ENCODE data around the gene TMEM119. TPM values are rescaled to one million over a fixed set of nuclear protein-coding genes. Genes with fewer than 3 reads are reported as not detected.

The TMEM119 gene
- total and polyA plus RNA-seq, 2 of the 8 experiments (the other 6 are each of a cell fraction or from before 2014, with no cell fraction given): 0.35 to 0.61 TPM

- H4K20me1 ChIP-seq (replicated peaks in 1 of 2; ENCODE audit: control insufficient read depth in 1 of 2, insufficient read depth in 2 of 2, low read length in 2 of 2): peaks cover 6 to 15% of the 10 kb centered on the region in 2 experiments
- H3K4me1 ChIP-seq (replicated peaks in 1 of 4; ENCODE audit: control insufficient read depth in 3 of 4, insufficient read depth in 4 of 4, low read length in 3 of 4): peaks cover 0 to 4% (median 0%) of the 10 kb centered on the region in 4 experiments; a peak in 1 of 7 replicates
- H3K4me2 ChIP-seq (ENCODE audit: insufficient read depth in 1 of 2, low read depth in 2 of 2, low read length in 2 of 2): peak overlapping the region; percentile 94 to 99
- peak overlapping the region; percentile 84 to 100 (median 94) for H3K4me3 ChIP-seq (ENCODE audit: extremely low read depth in 1 of 4, insufficient read depth in 2 of 4, low read depth in 3 of 4, low read length in 4 of 4)
- no peak overlapping the region for H2BK120ac ChIP-seq (replicated peaks; ENCODE audit: low read depth, low read length)
- peak overlapping the region; percentile 78 for H4K5ac ChIP-seq (ENCODE audit: insufficient read length, low read depth, low read length)
- no peak overlapping the region for H3K14ac ChIP-seq (ENCODE audit: insufficient read length)
- no peaks in the 10 kb centered on the region for H3K27me3 ChIP-seq (replicated peaks in 1 of 4; ENCODE audit: control insufficient read depth in 3 of 4, extremely low read depth in 1 of 4, insufficient read depth in 3 of 4, low read length in 3 of 4)
- H2BK5ac ChIP-seq (ENCODE audit: low read depth, low read length): peak overlapping the region; percentile 91
- 0 out of 2 replicates have a peak overlapping the region, but pooled peaks have one; percentile 2 for H2BK15ac ChIP-seq (ENCODE audit: low read length)
- H2AFZ ChIP-seq (ENCODE audit: low read length): no peak overlapping the region
- H3K4ac ChIP-seq (replicated peaks; ENCODE audit: insufficient read length, low read depth, low read length): no peak overlapping the region
- H3K56ac ChIP-seq (replicated peaks; ENCODE audit: insufficient read length, low read depth, low read length): peak overlapping the region; percentile 62
- FAIRE-seq: no peak
- H3K23ac ChIP-seq (ENCODE audit: insufficient read length): no peak overlapping the region
- H2AK5ac ChIP-seq (ENCODE audit: low read depth, low read length): peak overlapping the region; percentile 68; the same call in 1 of the 2 replicates
- peak overlapping the region; percentile 78 for H2BK12ac ChIP-seq (ENCODE audit: low read depth, low read length)
- H2BK20ac ChIP-seq (ENCODE audit: low read length): no peak overlapping the region
- H4K91ac ChIP-seq (replicated peaks; ENCODE audit: insufficient read length, low read length): peak overlapping the region; percentile 86
- H3K9me3 ChIP-seq (ENCODE audit: insufficient read depth in 2 of 2, low read depth in 1 of 2, low read length in 1 of 2): no peaks in the 10 kb centered on the region
- peaks cover 34 to 54% of the 10 kb centered on the region in 2 experiments for H3K79me2 ChIP-seq (ENCODE audit: control insufficient read depth in 1 of 2, insufficient read depth in 2 of 2, low read length in 2 of 2)
- WGBS, 2 experiments (ENCODE audit: extremely low coverage in 1 of 2, insufficient coverage in 1 of 2, insufficient read length in 1 of 2, insufficient replicate concordance in 2 of 2, low coverage in 1 of 2, low lambda C conversion rate in 2 of 2, missing lambda C conversion rate in 1 of 2): 3% methylated on average over 15 of the region's 20 CpGs; no CpG with 5 or more reads in 1 of the 2 experiments
- ChIA-PET POLR2A (ENCODE audit: partially characterized antibody) (interaction anchor here (0.6 to 4.3 kb wide), 23 partner anchors 13 to 534 kb away, joined by 3 to 40 read pairs (median 4); no protein-coding TSS in a partner anchor), CTCF (ENCODE audit: partially characterized antibody) (interaction anchor here (0.9 to 24.3 kb wide), 6 partner anchors 25 to 572 kb away, joined by 3 to 523 read pairs (median 4); no protein-coding TSS in a partner anchor)
- no peaks in the 10 kb centered on the region; the same call in 1 of the 2 replicates for H3K79me1 ChIP-seq (ENCODE audit: low read depth, low read length)
- H4K8ac ChIP-seq (ENCODE audit: extremely low read depth, insufficient read depth, low read length): peak overlapping the region; percentile 69; the same call in 1 of the 2 replicates
- peak overlapping the region; percentile 99 for H3K27ac ChIP-seq (ENCODE audit: low read depth, low read length)
- H3K9ac ChIP-seq (replicated peaks in 1 of 4; ENCODE audit: extremely low read depth in 1 of 4, low read depth in 3 of 4, low read length in 3 of 4): peak overlapping the region; percentile 92 to 100 (median 100)
- H3K36me3 ChIP-seq (ENCODE audit: control insufficient read depth in 2 of 4, insufficient read depth in 4 of 4, low read length in 3 of 4): peaks cover 19 to 43% (median 26%) of the 10 kb centered on the region in 4 experiments
- no peak for DNase-seq (ENCODE audit: low read depth in 1 of 2, low spot score in 2 of 2)
- peaks cover 20% of the 10 kb centered on the region for H3K23me2 ChIP-seq (ENCODE audit: low read depth, low read length)
- H3K18ac ChIP-seq (ENCODE audit: extremely low read depth, low read length): peak overlapping the region; percentile 78; the same call in 1 of the 2 replicates
- TF ChIP-seq E2F6 (IDR thresholded peaks at IDR 0.05) (no peak), EZH2 (IDR thresholded peaks at IDR 0.05; ENCODE audit: low read depth, low read length, severe bottlenecking) (no peak), HDAC6 (IDR thresholded peaks at IDR 0.05; ENCODE audit: low read depth, low read length) (no peak), BCL11A (IDR thresholded peaks at IDR 0.05; ENCODE audit: low read depth in 2 of 2, low read length in 2 of 2) (no peak), CHD1 (IDR thresholded peaks at IDR 0.05; ENCODE audit: low read depth, low read length) (0 out of 2 replicates have a peak, but pooled peaks have one; percentile 19), TEAD4 (IDR thresholded peaks at IDR 0.05; ENCODE audit: low read depth, low read length) (0 out of 2 replicates have a peak, but pooled peaks have one; percentile 19), PHF8 (conservative IDR thresholded peaks at IDR 0.05; ENCODE audit: low read depth, low read length) (no peak), RNF2 (IDR thresholded peaks at IDR 0.05; ENCODE audit: borderline replicate concordance, low read depth, low read length, missing control alignments, poor library complexity, severe bottlenecking) (no peak), POU5F1 (IDR thresholded peaks at IDR 0.05; ENCODE audit: low read depth, low read length) (no peak)
- TF ChIP-seq, protein P1, sequence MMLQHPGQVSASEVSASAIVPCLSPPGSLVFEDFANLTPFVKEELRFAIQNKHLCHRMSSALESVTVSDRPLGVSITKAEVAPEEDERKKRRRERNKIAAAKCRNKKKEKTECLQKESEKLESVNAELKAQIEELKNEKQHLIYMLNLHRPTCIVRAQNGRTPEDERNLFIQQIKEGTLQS (IDR thresholded peaks at IDR 0.05; ENCODE audit: insufficient read depth, low read depth, low read length): no peak
Observed at GRCh38 chr12:108561852-108562347, 36.0 kb downstream of the TMEM119 start.
